K562 (cell line): ENCODE measurements around the gene MAP3K15. TPM values are rescaled to one million over a fixed set of nuclear protein-coding genes. Genes with fewer than 3 reads are reported as not detected.

ENCODE experiments used
- BRF1 ChIP-seq: IDR thresholded peaks from 3 replicates; pipeline ENCODE4 v1.6.1; 2011; ENCODE audit warnings: borderline replicate concordance, mild to moderate bottlenecking; ENCODE audit not compliant: insufficient read length; ENCODE audit errors: extremely low read depth
- CHD1 ChIP-seq: fragments of 200-600 bp; sonication (generic); IDR thresholded peaks from one replicate; pipeline ENCODE4 v1.6.1; 2012; ENCODE audit warnings: mild to moderate bottlenecking, moderate library complexity, low read length, inconsistent platforms
- POLR2A ChIP-seq: fragments of 450-650 bp; conservative IDR thresholded peaks from 2 replicates; pipeline ENCODE4 v1.6.1; 2016
- RAD21 ChIP-seq, 2 experiments: fragments of 250-450 bp in 1 of 2; fragments of 450-650 bp in 1 of 2; sonication (Bioruptor Pico) in 1 of 2; formaldehyde crosslinking in 1 of 2; IDR thresholded peaks in 1 of 2; conservative IDR thresholded peaks in 1 of 2; 2 replicates each; pipeline versions ENCODE4 v1.4.0 to v1.8.0; 2020 to 2022; ENCODE audit warnings: mild to moderate bottlenecking in 2 of 2, moderate library complexity in 1 of 2
- RB1 ChIP-seq: fragments of 450-650 bp; IDR thresholded peaks from 2 replicates; pipeline ENCODE4 v1.6.1; 2017; ENCODE audit warnings: low read depth, mild to moderate bottlenecking
- ZNF57 ChIP-seq: fragments of 450-650 bp; formaldehyde crosslinking; IDR thresholded peaks from 2 replicates; pipeline ENCODE4 v1.4.0; 2020; ENCODE audit warnings: mild to moderate bottlenecking, moderate library complexity
- polyA plus RNA-seq, 8 experiments: library from polyadenylated mRNA; depleted of rRNA in 4 of 8; stranded (reverse) in 5 of 8; unstranded in 3 of 8; fragments of >200 nt; fragmentation: Nextera tagmentation in 2 of 8; fragmentation: Illumina TruSeq in 1 of 8; extraction: Ambion mirVana in 2 of 8; extraction: Trizol in 1 of 8; gene quantifications; 2 replicates each; pipeline versions ENCODE4 v1.2.1 to v1.2.3, GENCODE V29; 2011 to 2014; ENCODE audit warnings: inconsistent platforms in 1 of 8, missing spikeins in 1 of 8
- total RNA-seq, 7 experiments: library from RNA; depleted of rRNA in 6 of 7; stranded (reverse); fragments of >200 nt in 6 of 7; fragmentation: Illumina TruSeq in 2 of 7; extraction: Trizol in 2 of 7; gene quantifications; 2 replicates each; pipeline versions ENCODE4 v1.2.1 to v1.2.3, GENCODE V29; 2011 to 2021; ENCODE audit warnings: low replicate concordance in 1 of 7
- TF ChIP-seq, protein P1 (sequence below), 3 experiments: IDR thresholded peaks in 2 of 3; conservative IDR thresholded peaks in 1 of 3; 2 replicates each; pipeline ENCODE4 v1.5.1; 2011 to 2012; ENCODE audit warnings: low read length in 3 of 3, mild to moderate bottlenecking in 3 of 3, control low read depth in 2 of 3, improper control_type of control experiment in 1 of 3, inconsistent platforms in 1 of 3, low read depth in 1 of 3, mixed read lengths in 1 of 3, moderate library complexity in 1 of 3; ENCODE audit not compliant: insufficient read depth in 2 of 3
- TF ChIP-seq, protein P2 (sequence below): fragments of 250-450 bp; sonication (Bioruptor Pico); IDR thresholded peaks from 2 replicates; pipeline ENCODE4 v1.9.0; 2021; ENCODE audit warnings: mild to moderate bottlenecking, inconsistent platforms
- TF ChIP-seq, protein P3 (sequence below): fragments of 450-650 bp; formaldehyde crosslinking; IDR thresholded peaks from 2 replicates; pipeline ENCODE4 v1.4.0; 2020; ENCODE audit warnings: mild to moderate bottlenecking, moderate library complexity

The MAP3K15 gene
- total and polyA plus RNA-seq, 9 of the 15 experiments (the other 6 are each of a cell fraction or from before 2014, with no cell fraction given): 0.03 to 0.29 (median 0.14) TPM; not detected in 5

DNA sequence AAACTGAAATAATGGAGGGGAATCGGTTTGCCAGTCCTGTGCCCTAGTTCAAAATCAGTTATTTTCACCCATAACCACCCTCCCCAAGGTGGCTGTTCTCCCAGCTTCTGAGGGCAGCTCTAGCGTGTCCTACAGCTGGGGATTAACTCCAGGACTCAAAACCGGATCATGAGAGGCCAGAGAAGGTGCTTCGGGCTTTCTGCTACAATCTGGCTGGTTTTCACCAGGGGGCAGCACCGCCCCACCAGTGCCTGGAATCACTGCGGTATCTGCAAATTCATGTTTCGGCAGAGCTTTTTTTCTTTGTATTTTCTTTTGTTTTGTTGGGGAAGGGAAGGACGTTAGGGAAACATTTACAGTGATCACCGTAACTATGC is 143.2 kb downstream of the MAP3K15 start (continued):
- TF ChIP-seq, protein P1, sequence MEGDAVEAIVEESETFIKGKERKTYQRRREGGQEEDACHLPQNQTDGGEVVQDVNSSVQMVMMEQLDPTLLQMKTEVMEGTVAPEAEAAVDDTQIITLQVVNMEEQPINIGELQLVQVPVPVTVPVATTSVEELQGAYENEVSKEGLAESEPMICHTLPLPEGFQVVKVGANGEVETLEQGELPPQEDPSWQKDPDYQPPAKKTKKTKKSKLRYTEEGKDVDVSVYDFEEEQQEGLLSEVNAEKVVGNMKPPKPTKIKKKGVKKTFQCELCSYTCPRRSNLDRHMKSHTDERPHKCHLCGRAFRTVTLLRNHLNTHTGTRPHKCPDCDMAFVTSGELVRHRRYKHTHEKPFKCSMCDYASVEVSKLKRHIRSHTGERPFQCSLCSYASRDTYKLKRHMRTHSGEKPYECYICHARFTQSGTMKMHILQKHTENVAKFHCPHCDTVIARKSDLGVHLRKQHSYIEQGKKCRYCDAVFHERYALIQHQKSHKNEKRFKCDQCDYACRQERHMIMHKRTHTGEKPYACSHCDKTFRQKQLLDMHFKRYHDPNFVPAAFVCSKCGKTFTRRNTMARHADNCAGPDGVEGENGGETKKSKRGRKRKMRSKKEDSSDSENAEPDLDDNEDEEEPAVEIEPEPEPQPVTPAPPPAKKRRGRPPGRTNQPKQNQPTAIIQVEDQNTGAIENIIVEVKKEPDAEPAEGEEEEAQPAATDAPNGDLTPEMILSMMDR (IDR thresholded peaks at IDR 0.05 in 2 of 3, conservative IDR thresholded peaks at IDR 0.05 in 1 of 3; ENCODE audit: insufficient read depth in 2 of 3, low read depth in 1 of 3, low read length in 3 of 3): peak; percentile 77 to 81 (median 79)
- no peak for TF ChIP-seq BRF1
- 0 out of 2 replicates have a peak, but pooled peaks have one; percentile 14 for TF ChIP-seq RB1
- TF ChIP-seq, protein P2, sequence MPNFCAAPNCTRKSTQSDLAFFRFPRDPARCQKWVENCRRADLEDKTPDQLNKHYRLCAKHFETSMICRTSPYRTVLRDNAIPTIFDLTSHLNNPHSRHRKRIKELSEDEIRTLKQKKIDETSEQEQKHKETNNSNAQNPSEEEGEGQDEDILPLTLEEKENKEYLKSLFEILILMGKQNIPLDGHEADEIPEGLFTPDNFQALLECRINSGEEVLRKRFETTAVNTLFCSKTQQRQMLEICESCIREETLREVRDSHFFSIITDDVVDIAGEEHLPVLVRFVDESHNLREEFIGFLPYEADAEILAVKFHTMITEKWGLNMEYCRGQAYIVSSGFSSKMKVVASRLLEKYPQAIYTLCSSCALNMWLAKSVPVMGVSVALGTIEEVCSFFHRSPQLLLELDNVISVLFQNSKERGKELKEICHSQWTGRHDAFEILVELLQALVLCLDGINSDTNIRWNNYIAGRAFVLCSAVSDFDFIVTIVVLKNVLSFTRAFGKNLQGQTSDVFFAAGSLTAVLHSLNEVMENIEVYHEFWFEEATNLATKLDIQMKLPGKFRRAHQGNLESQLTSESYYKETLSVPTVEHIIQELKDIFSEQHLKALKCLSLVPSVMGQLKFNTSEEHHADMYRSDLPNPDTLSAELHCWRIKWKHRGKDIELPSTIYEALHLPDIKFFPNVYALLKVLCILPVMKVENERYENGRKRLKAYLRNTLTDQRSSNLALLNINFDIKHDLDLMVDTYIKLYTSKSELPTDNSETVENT (CRISPR knock-in tag): no peak
- TF ChIP-seq, protein P3, sequence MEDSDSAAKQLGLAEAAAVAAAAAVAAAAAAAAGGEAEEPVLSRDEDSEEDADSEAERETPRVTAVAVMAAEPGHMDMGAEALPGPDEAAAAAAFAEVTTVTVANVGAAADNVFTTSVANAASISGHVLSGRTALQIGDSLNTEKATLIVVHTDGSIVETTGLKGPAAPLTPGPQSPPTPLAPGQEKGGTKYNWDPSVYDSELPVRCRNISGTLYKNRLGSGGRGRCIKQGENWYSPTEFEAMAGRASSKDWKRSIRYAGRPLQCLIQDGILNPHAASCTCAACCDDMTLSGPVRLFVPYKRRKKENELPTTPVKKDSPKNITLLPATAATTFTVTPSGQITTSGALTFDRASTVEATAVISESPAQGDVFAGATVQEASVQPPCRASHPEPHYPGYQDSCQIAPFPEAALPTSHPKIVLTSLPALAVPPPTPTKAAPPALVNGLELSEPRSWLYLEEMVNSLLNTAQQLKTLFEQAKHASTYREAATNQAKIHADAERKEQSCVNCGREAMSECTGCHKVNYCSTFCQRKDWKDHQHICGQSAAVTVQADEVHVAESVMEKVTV (CRISPR knock-in tag): peak; percentile 57
- TF ChIP-seq POLR2A: no peak
- no peak for TF ChIP-seq ZNF57
- no peak for TF ChIP-seq CHD1
- peak; percentile 77 to 85 for TF ChIP-seq RAD21 (CRISPR knock-in tag; conservative IDR thresholded peaks at IDR 0.05 in 1 of 2, IDR thresholded peaks at IDR 0.05 in 1 of 2)
